SK-N-MC (cell line): ENCODE measurements around the gene FGFR4.

Source experiments
- DNase-seq: peaks from one replicate; pipeline ENCODE4 v3.0.0-alpha.2; 2011; ENCODE audit warnings: low read depth, low spot score
- H3K27ac ChIP-seq: fragments of 200-600 bp; sonication (generic); 2 replicates; pipeline ENCODE4 v1.5.1; 2016; ENCODE audit warnings: mixed run types
- H3K36me3 ChIP-seq: fragments of 200-600 bp; sonication (generic); 2 replicates; pipeline ENCODE4 v1.6.1; 2017; ENCODE audit warnings: antibody characterized with exemption, low read length, mixed read lengths; ENCODE audit not compliant: insufficient read depth
- H3K4me3 ChIP-seq: fragments of 200-600 bp; sonication (generic); 2 replicates; pipeline ENCODE4 v1.5.1; 2016
- H3K9ac ChIP-seq: fragments of 200-600 bp; sonication (generic); 2 replicates; pipeline ENCODE4 v1.8.0; 2017; ENCODE audit warnings: mixed run types, mixed read lengths; ENCODE audit not compliant: insufficient read length
- H3K9me3 ChIP-seq: fragments of 200-600 bp; sonication (generic); 2 replicates; pipeline ENCODE4 v1.6.1; 2017; ENCODE audit warnings: low read depth, mild to moderate bottlenecking, antibody characterized with exemption, low read length, moderate library complexity, mixed read lengths
- EZH2 ChIP-seq: fragments of 200-600 bp; sonication (generic); IDR thresholded peaks from one replicate; pipeline ENCODE4 v1.6.1; 2017; ENCODE audit warnings: antibody characterized with exemption
- FOXP2 ChIP-seq: optimal IDR thresholded peaks from 2 replicates; pipeline ENCODE3; 2011; ENCODE audit warnings: mild to moderate bottlenecking, moderate library complexity; ENCODE audit not compliant: insufficient read depth; ENCODE audit errors: extremely low read length, control extremely low read depth
- POLR2AphosphoS5 ChIP-seq: IDR thresholded peaks from 2 replicates; pipeline ENCODE4 v1.6.1; 2012; ENCODE audit warnings: mild to moderate bottlenecking, low read depth, low read length, borderline replicate concordance

Gene FGFR4

DNA sequence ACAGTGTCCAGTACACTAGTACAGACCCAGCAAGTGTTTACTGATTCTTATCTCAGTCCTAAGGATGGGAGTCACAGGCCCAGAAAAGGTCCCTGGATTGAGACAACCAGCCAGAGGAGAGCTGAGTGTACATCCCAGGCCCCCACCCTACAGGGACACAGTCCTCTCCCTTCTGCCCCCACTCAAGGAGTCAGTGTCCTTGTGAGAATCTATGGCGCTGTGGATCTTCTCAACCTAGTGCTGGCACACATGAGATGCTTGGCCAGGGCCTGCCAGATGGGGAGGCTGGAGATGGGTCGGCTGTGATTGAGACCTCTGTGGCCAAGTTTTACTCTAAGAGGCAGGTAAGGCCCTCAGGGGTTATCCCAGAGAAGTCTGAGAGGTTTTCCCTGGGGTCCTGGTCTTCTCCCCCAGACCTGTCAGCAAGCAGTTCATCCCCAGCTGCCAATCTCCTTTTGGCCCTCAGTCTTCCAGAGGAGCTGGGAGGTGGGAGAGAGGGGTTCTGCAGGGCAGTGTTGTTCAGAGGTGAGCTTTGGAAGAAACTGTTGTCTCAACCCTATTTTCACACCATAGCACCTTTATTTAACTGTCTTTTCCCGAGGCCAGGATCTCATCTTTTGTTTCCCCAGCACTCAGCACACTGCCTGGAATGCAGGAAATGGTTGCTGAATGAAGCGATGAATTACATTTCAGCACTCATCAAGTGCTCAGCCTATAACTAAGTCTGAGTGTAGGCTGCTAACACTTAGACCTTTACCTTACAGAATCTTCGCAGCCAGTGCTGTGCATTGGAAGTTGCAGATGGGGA, 43.7 kb downstream of the FGFR4 start:
- Histone ChIP-seq H3K9ac (no peak overlapping the region), H3K36me3 (peaks cover 5% of the 10 kb centered on the region), H3K9me3 (no peaks in the 10 kb centered on the region), H3K4me3 (no peak overlapping the region), H3K27ac (no peak overlapping the region)
- DNase-seq: no peak
- no peak for TF ChIP-seq EZH2
- TF ChIP-seq FOXP2: no peak
- no peak for TF ChIP-seq POLR2AphosphoS5

DNA sequence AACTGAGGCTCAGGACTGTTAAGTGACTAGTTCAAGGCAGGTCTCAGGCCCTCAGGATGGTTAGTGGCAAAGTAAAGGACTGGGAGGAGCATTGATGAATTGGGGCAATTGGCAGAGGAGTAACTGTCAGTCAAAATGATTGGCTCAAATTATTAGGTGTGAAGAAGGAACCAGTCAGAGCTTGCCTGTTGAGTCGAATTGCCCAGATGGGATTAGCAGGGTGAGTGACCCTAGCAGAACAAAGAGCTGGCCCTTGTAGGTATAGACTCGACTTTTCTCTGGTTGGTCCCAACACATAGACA, 44.3 kb downstream of the FGFR4 start:
- H3K9ac ChIP-seq: no peak overlapping the region
- no peak overlapping the region for H3K27ac ChIP-seq
- no peaks in the 10 kb centered on the region for H3K9me3 ChIP-seq
- H3K4me3 ChIP-seq: no peak overlapping the region
- no peak for DNase-seq
- peaks cover 11% of the 10 kb centered on the region for H3K36me3 ChIP-seq
- TF ChIP-seq FOXP2 (no peak), POLR2AphosphoS5 (no peak), EZH2 (no peak)

DNA sequence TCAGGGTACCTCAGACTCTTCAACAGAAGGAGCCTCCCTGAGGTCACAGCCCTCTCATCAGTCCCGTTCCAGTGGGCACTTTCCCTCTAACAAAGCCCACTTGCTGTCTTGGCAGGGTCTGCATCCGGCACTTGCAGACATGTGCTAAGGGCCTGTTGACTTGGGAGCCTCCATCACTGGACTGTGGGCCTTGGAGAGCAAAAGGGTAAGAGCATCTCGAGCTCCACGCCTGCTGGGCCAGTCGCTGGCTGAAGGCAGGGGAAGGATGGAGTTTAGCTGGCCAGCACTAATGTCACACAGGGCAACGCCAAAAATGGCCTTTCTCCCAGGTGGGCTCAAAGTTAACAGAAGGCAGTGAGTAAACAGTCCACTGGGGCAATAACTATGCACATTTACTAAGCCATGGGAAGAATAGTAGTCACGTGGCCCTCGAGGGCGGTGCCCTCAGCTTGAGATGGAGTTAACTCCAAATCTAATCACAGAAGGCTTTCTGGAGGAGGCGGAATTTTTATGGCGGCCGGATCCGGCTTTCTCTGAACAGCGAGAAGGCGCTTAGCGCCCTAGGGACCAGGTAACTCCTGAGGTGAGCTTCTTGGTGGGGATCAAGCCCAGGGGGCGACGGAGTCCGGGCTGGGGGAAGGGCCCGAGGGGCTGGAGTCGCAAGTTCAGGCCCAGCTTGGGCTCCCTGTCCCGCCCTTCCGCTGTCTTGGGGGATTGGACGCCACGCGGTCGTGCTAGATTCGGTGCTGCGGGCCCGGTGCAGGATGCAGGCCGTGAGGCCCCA, 44.8 kb downstream of the FGFR4 start:
- no peaks in the 10 kb centered on the region for H3K9me3 ChIP-seq
- H3K27ac ChIP-seq: no peak overlapping the region
- no peak for DNase-seq
- H3K36me3 ChIP-seq: peaks cover 16% of the 10 kb centered on the region
- no peak overlapping the region for H3K9ac ChIP-seq
- TF ChIP-seq EZH2 (no peak), POLR2AphosphoS5 (no peak), FOXP2 (no peak)
- H3K4me3 ChIP-seq: no peak overlapping the region

DNA sequence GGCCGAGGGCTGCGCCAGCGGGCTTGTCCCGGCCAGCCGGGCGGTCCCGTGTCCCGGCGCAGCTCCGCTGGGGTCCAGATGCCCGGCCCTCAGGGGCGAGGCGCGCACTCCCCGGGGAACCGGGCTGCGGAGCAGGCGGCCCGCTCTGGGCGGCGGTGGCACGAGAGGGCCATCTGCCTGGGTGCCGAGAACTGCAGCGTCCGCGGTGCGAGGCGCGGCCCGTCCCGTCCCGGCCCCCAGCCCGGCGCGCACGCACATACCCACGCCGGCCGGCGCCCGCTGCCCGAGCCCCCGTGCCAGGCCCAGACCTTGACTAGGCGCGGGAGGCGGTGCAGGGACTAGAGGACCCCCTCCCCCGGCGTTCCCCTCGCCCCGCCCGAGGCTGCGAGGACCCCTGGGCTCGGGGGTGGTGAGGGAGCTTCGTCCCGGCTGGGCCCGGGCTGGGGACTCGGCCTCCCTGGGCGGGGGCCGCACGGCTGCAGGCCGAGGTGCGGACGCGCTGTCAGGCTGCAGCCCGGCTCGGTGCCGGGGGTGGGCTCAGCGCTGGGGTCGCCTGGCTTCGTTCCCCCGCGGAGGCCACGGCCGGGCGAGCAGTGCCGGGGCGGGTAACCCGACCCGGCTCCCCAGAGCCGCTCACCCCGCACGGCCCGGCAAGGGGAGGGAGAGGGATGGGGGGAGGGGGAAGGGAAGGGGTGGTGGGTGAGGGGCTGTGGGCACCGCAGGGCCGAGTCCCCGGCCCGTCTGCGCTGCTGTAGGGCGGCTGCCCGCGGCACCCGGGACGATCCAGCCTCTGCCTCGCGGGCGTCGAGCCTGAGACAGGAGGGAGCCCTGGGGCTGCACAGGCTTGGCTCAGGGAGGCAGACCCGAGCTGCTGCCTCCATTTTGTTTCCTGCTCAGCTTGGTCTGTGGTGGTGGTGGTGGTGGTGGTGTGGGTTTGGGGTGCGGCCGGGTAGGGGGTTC, 45.7 kb downstream of the FGFR4 start:
- no peaks in the 10 kb centered on the region for H3K9me3 ChIP-seq
- no peak overlapping the region for H3K9ac ChIP-seq
- no peak overlapping the region for H3K4me3 ChIP-seq
- H3K36me3 ChIP-seq: peaks cover 25% of the 10 kb centered on the region
- H3K27ac ChIP-seq: no peak overlapping the region
- DNase-seq: no peak
- TF ChIP-seq POLR2AphosphoS5 (no peak), FOXP2 (no peak), EZH2 (no peak)

DNA sequence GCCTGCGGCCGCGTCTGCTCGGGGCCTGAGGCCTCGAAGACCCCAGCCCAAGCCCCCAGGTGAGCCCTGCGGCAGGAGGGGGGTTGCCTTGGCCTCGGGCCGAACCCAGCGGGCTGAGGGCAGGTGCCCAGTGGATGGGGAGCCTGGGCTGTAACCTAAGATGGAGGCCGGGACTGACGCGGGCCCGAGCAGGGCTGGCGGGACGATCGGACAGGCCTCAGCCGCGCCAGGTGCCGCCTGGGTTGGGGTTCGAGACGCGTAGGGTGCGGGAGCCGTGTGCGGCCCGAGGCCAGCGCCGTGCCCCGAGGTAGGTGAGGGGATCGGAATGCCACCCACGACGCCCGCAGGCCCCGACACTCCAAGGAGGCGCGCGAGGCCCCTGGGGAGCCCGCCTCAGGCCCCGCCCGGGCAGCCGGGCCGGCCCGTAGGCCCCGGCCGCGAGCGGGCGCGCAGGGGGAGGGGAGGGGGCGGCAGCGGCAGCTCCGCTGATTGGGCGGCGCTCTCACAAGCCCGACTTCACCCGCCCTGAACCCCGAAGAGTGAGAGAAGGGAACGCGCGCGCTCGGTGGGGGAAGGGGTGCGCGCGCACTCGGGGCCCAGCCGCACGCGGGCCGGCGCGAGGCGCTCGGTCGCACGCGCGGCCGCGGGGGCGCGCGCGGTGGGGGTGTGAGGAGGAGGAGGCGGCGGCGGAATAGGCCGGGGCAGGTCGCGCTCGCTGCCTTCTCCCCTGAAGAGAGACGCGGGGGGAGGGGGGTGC, 46.6 kb downstream of the FGFR4 start, which contains the start of gene NSD1:
Gene NSD1, plus strand, starts transcription at position 678 of the 757 bp plus-strand sequence. CDS start 1,331 bp downstream, outside the sequence.
- H3K4me3 ChIP-seq: peak within 1 kb of the TSS; percentile 92
- no peaks in the 10 kb centered on the region for H3K9me3 ChIP-seq
- no peak for DNase-seq
- H3K36me3 ChIP-seq: peaks cover 34% of the 10 kb centered on the region
- H3K27ac ChIP-seq: peak within 1 kb of the TSS; percentile 71
- TF ChIP-seq EZH2 (no peak), POLR2AphosphoS5 (peak; percentile 42; the same call in 1 of the 2 replicates), FOXP2 (no peak)
- H3K9ac ChIP-seq: peak within 1 kb of the TSS; percentile 91

DNA sequence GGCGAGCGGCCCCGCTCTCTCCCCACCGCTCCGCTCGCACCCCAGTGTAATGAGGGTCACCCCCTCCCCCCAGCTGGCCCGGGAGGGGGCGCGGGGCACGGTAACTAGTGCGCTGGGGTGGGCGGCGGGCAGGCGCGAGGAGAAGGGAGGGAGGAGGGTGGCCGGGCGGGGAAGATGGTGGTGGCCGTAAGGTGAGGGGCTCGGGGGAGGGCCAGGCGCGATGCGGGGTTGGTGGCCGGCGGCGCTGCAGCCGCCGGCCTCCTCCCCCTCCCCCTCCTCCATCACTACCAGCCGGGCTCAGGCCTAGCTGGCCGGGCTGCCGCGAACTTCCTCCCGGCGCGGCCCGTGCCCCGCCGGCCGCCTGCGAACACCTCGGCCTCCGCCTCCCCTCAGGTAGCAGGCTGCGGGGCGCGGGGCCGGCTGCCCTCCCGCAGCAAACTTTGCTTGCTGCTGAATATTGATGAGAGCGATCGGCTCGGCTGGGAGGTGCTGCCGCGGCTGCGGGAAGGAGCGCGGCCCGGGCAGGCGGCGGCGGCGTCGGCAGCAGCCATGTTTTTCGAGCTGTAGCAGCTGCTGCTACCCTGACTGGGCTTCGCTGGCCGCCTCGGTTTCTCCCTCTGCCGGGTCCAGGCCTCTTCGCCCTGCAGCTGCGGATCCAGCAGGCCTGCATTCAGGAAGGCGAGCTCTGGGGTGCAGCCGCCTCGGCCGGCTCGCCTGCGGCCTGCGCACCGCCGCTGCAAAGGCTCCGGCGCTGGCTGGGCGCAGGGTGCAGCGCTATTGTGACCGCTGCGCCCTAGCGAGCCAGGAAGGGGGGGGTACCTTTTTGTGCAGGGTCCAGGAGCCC, 47.4 kb downstream of the FGFR4 start:
- DNase-seq: no peak
- Histone ChIP-seq H3K27ac (peak overlapping the region; percentile 71), H3K9ac (peak overlapping the region; percentile 91), H3K9me3 (no peaks in the 10 kb centered on the region), H3K4me3 (peak overlapping the region; percentile 92), H3K36me3 (peaks cover 35% of the 10 kb centered on the region)
- TF ChIP-seq FOXP2 (no peak), POLR2AphosphoS5 (peak; percentile 46; the same call in 1 of the 2 replicates), EZH2 (no peak)
